Measurements from ENCODE around the gene DPH3.

DPH3 gene

DNA sequence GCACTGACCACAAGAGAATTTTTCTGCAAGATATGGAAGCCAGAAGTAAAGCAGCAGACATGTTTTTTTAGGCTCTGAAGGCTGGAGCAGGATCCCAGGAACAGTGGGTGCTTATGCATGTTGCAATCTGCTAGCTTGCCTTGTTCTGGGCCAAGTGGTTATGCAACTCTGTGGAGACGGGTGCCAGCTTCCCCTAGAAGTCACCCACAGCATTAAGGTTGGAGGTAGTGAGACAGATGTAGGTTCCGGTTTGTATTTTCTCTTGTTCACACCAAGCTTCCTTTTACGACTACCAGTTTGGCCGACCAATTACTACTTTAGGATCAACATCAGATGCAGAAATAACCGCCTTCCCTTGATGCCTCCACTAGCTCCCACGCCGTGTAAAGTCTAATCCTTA lies 11.1 kb downstream of the DPH3 start:
- Histone ChIP-seq H2AFZ (ENCODE audit: low read depth, low read length) (no peak overlapping the region), H2BK5ac (ENCODE audit: low read depth, low read length, poor library complexity, severe bottlenecking) (no peak overlapping the region), H3K36me3 (ENCODE audit: control insufficient read depth in 1 of 2, insufficient read depth in 2 of 2, low read depth in 1 of 2, low read length in 2 of 2) (peaks cover 8% of the 10 kb centered on the region in 2 experiments), H2BK120ac (ENCODE audit: low read depth, low read length) (no peak overlapping the region), H3K23ac (ENCODE audit: low read length in 2 of 2) (no peak overlapping the region), H3K27ac (ENCODE audit: low read length, poor library complexity, severe bottlenecking) (no peak overlapping the region), H3K9ac (ENCODE audit: low read length) (no peak overlapping the region), H3K4me3 (ENCODE audit: insufficient read depth in 1 of 2, low read depth in 1 of 2, low read length in 2 of 2) (no peak overlapping the region), H4K8ac (ENCODE audit: low read length) (no peak overlapping the region), H3K27me3 (ENCODE audit: control insufficient read depth in 1 of 2, insufficient read depth in 1 of 2, low read length in 2 of 2) (no peaks in the 10 kb centered on the region), H3K79me1 (replicated peaks; ENCODE audit: low read length, poor library complexity, severe bottlenecking) (peaks cover 6% of the 10 kb centered on the region), H3K14ac (ENCODE audit: low read length in 2 of 2) (no peak overlapping the region), H4K91ac (ENCODE audit: low read length) (no peak overlapping the region), H3K9me3 (ENCODE audit: control insufficient read depth, low read length) (no peaks in the 10 kb centered on the region), H3K4ac (ENCODE audit: low read depth in 1 of 2, low read length in 2 of 2) (no peak overlapping the region), H3K4me2 (ENCODE audit: low read length, poor library complexity, severe bottlenecking) (no peak overlapping the region), H2BK12ac (ENCODE audit: low read length in 2 of 2) (no peak overlapping the region), H3K18ac (ENCODE audit: low read depth in 1 of 2, low read length in 2 of 2) (no peak overlapping the region), H3K4me1 (ENCODE audit: control insufficient read depth, insufficient read depth, low read depth, low read length) (no peaks in the 10 kb centered on the region), H2BK15ac (ENCODE audit: low read depth, poor library complexity, severe bottlenecking) (no peak overlapping the region), H2AK5ac (ENCODE audit: low read length, severe bottlenecking) (no peak overlapping the region)
- DNase-seq: no peak
- 88% methylated on average over 7 of the region's 7 CpGs for WGBS

DNA sequence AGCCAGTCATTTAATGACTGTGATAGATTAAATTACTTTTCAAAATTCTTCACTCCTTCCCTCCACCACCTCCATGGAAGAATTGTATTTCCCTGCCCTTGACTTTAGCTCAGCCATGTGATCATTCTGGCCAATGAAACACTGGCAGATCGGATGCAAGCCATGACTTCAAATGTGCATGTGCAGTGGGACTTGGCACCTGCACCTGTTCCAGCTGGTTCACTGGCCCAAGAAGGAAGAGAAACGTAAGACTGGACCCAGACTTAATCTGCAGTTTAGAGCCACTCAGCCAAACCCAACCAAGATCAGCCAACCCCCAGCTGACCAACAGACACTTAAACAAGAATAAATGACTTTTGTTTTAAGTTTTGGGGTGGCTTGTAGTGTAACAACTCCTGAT lies 11.8 kb downstream of the DPH3 start:
- Histone ChIP-seq H3K4me1 (ENCODE audit: control insufficient read depth, insufficient read depth, low read depth, low read length) (no peaks in the 10 kb centered on the region), H3K9me3 (ENCODE audit: control insufficient read depth, low read length) (no peaks in the 10 kb centered on the region), H3K9ac (ENCODE audit: low read length) (no peak overlapping the region), H2BK120ac (ENCODE audit: low read depth, low read length) (no peak overlapping the region), H3K4me2 (ENCODE audit: low read length, poor library complexity, severe bottlenecking) (no peak overlapping the region), H3K14ac (ENCODE audit: low read length in 2 of 2) (no peak overlapping the region), H4K91ac (ENCODE audit: low read length) (no peak overlapping the region), H4K8ac (ENCODE audit: low read length) (no peak overlapping the region), H2AFZ (ENCODE audit: low read depth, low read length) (no peak overlapping the region), H3K4ac (ENCODE audit: low read depth in 1 of 2, low read length in 2 of 2) (no peak overlapping the region), H3K27ac (ENCODE audit: low read length, poor library complexity, severe bottlenecking) (no peak overlapping the region), H3K79me1 (replicated peaks; ENCODE audit: low read length, poor library complexity, severe bottlenecking) (no peaks in the 10 kb centered on the region), H3K18ac (ENCODE audit: low read depth in 1 of 2, low read length in 2 of 2) (no peak overlapping the region), H2BK5ac (ENCODE audit: low read depth, low read length, poor library complexity, severe bottlenecking) (no peak overlapping the region), H3K4me3 (ENCODE audit: insufficient read depth in 1 of 2, low read depth in 1 of 2, low read length in 2 of 2) (no peak overlapping the region), H2BK12ac (ENCODE audit: low read length in 2 of 2) (no peak overlapping the region), H3K36me3 (ENCODE audit: control insufficient read depth in 1 of 2, insufficient read depth in 2 of 2, low read depth in 1 of 2, low read length in 2 of 2) (peaks cover 3 to 4% of the 10 kb centered on the region in 2 experiments), H3K23ac (ENCODE audit: low read length in 2 of 2) (no peak overlapping the region), H3K27me3 (ENCODE audit: control insufficient read depth in 1 of 2, insufficient read depth in 1 of 2, low read length in 2 of 2) (no peaks in the 10 kb centered on the region), H2AK5ac (ENCODE audit: low read length, severe bottlenecking) (no peak overlapping the region), H2BK15ac (ENCODE audit: low read depth, poor library complexity, severe bottlenecking) (no peak overlapping the region)
- no peak for DNase-seq
- 100% methylated on average over 1 of the region's 2 CpGs for WGBS

DNA sequence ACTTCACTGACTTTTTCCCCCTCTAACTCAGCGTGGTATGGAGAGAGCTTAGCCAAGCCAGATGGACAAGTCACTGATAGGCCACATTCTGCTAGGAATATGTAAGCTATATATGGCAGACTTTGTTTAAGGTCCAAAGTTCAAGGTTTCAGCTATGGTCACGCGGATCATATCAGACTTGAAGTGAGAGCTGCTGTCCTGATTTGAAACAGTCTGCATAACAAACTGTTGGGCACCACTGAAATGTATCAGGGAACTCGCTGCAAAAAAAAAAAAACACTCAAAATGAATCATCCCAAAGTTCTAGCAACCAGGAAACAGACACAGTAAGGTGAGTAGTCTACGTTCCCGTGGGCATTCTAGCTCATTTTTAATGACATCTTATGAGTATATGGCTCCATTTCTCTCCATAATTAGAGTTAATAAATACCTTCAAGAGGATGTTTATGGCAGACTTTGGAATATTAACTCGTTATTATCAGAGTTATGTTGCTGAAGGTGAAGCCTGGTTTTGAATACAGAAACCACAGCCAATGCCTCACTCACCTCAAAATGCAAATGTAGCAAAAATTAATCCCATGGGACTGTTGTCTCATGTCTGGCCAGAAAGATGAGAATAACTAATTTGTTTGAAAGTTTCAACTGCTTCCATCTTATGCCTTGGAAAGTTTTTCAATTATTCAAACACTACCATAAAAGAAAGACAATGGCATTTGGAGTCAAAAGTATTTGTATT lies 12.3 kb downstream of the DPH3 start:
- H2BK15ac ChIP-seq (ENCODE audit: low read depth, poor library complexity, severe bottlenecking): no peak overlapping the region
- H3K27me3 ChIP-seq (ENCODE audit: control insufficient read depth in 1 of 2, insufficient read depth in 1 of 2, low read length in 2 of 2): no peaks in the 10 kb centered on the region
- no peak overlapping the region for H3K27ac ChIP-seq (ENCODE audit: low read length, poor library complexity, severe bottlenecking)
- H3K4me1 ChIP-seq (ENCODE audit: control insufficient read depth, insufficient read depth, low read depth, low read length): peaks cover 3% of the 10 kb centered on the region
- no peak overlapping the region for H2BK5ac ChIP-seq (ENCODE audit: low read depth, low read length, poor library complexity, severe bottlenecking)
- H3K9ac ChIP-seq (ENCODE audit: low read length): no peak overlapping the region
- no peak overlapping the region for H4K8ac ChIP-seq (ENCODE audit: low read length)
- H4K91ac ChIP-seq (ENCODE audit: low read length): no peak overlapping the region
- 91% methylated on average over 4 of the region's 7 CpGs for WGBS
- H3K4me2 ChIP-seq (ENCODE audit: low read length, poor library complexity, severe bottlenecking): no peak overlapping the region
- H3K23ac ChIP-seq (ENCODE audit: low read length in 2 of 2): no peak overlapping the region
- H3K18ac ChIP-seq (ENCODE audit: low read depth in 1 of 2, low read length in 2 of 2): no peak overlapping the region
- H3K4ac ChIP-seq (ENCODE audit: low read depth in 1 of 2, low read length in 2 of 2): no peak overlapping the region
- H3K14ac ChIP-seq (ENCODE audit: low read length in 2 of 2): no peak overlapping the region
- no peak overlapping the region for H2BK120ac ChIP-seq (ENCODE audit: low read depth, low read length)
- H2BK12ac ChIP-seq (ENCODE audit: low read length in 2 of 2): no peak overlapping the region
- H3K9me3 ChIP-seq (ENCODE audit: control insufficient read depth, low read length): no peaks in the 10 kb centered on the region
- H3K79me1 ChIP-seq (replicated peaks; ENCODE audit: low read length, poor library complexity, severe bottlenecking): no peaks in the 10 kb centered on the region
- no peak overlapping the region for H3K4me3 ChIP-seq (ENCODE audit: insufficient read depth in 1 of 2, low read depth in 1 of 2, low read length in 2 of 2)
- H3K36me3 ChIP-seq (ENCODE audit: control insufficient read depth in 1 of 2, insufficient read depth in 2 of 2, low read depth in 1 of 2, low read length in 2 of 2): peaks cover 3 to 4% of the 10 kb centered on the region in 2 experiments
- no peak for DNase-seq
- H2AK5ac ChIP-seq (ENCODE audit: low read length, severe bottlenecking): no peak overlapping the region
- H2AFZ ChIP-seq (ENCODE audit: low read depth, low read length): no peak overlapping the region

DNA sequence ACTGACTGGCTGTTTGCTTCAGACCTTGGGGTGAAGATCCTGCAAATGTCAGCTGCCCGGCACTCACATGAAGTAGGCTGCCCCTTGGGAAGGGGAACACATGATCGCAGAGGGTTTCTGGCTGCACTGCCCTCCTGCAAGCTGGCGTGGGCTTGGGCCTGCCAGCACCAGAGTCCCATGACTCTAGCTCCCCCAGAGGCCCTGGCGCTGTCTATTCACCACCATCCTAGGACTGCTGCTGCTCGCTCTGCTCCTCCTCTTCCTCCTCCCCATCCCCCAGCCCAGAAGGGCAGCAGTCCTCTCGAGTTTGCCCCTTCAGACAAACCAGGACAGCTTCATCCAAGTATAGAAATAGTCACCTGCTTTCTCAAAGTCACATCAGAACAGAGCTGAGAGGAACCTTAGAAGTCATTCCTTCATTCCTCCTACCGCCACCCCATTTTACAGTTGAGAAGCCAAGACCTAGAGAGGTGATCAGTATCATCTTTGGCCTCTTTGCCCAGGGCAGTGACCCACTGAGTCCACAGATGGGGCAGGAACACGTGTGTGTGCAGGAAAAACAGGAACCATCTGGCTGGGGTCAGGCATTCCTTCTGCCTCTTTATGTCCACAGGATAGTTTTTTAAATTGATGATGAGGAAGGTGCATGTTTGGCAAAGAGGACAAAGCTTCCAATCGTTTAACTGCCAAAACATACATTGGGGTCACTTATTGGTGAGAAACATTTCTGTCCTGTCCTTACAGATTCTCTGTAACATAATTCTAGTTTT lies 13.2 kb downstream of the DPH3 start:
- H3K27me3 ChIP-seq (ENCODE audit: control insufficient read depth in 1 of 2, insufficient read depth in 1 of 2, low read length in 2 of 2): no peaks in the 10 kb centered on the region

More for the DNA sequence above, 13.2 kb downstream of the DPH3 start:
- Histone ChIP-seq H3K9ac (ENCODE audit: low read length) (no peak overlapping the region), H3K4ac (ENCODE audit: low read depth in 1 of 2, low read length in 2 of 2) (no peak overlapping the region), H4K8ac (ENCODE audit: low read length) (no peak overlapping the region), H2AK5ac (ENCODE audit: low read length, severe bottlenecking) (no peak overlapping the region), H2AFZ (ENCODE audit: low read depth, low read length) (no peak overlapping the region), H3K36me3 (ENCODE audit: control insufficient read depth in 1 of 2, insufficient read depth in 2 of 2, low read depth in 1 of 2, low read length in 2 of 2) (peaks cover under 1 to 3% of the 10 kb centered on the region in 2 experiments), H3K18ac (ENCODE audit: low read depth in 1 of 2, low read length in 2 of 2) (no peak overlapping the region), H2BK15ac (ENCODE audit: low read depth, poor library complexity, severe bottlenecking) (no peak overlapping the region), H3K79me1 (replicated peaks; ENCODE audit: low read length, poor library complexity, severe bottlenecking) (no peaks in the 10 kb centered on the region), H2BK12ac (ENCODE audit: low read length in 2 of 2) (no peak overlapping the region), H3K14ac (ENCODE audit: low read length in 2 of 2) (no peak overlapping the region), H3K4me2 (ENCODE audit: low read length, poor library complexity, severe bottlenecking) (no peak overlapping the region), H3K27ac (ENCODE audit: low read length, poor library complexity, severe bottlenecking) (no peak overlapping the region), H3K23ac (ENCODE audit: low read length in 2 of 2) (no peak overlapping the region), H4K91ac (ENCODE audit: low read length) (no peak overlapping the region), H3K4me3 (ENCODE audit: insufficient read depth in 1 of 2, low read depth in 1 of 2, low read length in 2 of 2) (no peak overlapping the region), H3K9me3 (ENCODE audit: control insufficient read depth, low read length) (no peaks in the 10 kb centered on the region), H2BK5ac (ENCODE audit: low read depth, low read length, poor library complexity, severe bottlenecking) (no peak overlapping the region), H2BK120ac (ENCODE audit: low read depth, low read length) (no peak overlapping the region), H3K4me1 (ENCODE audit: control insufficient read depth, insufficient read depth, low read depth, low read length) (peaks cover 3% of the 10 kb centered on the region)
- WGBS: 76% methylated on average over 9 of the region's 9 CpGs
- DNase-seq: no peak
